Mesodermal cell (in vitro differentiated cells): Measurements from ENCODE around the gene HK2.

ENCODE experiments used
- H3K27ac ChIP-seq: 2 replicates; pipeline ENCODE4 v1.7.0; 2013; ENCODE audit warnings: mild to moderate bottlenecking, low read depth, low read length, moderate library complexity; ENCODE audit not compliant: severe bottlenecking
- H3K36me3 ChIP-seq: 2 replicates; pipeline ENCODE4 v1.7.1; 2013; ENCODE audit warnings: mild to moderate bottlenecking, low read length, moderate library complexity; ENCODE audit not compliant: control insufficient read depth, insufficient read depth
- H3K4me1 ChIP-seq: one replicate; pipeline ENCODE4 v1.7.1; 2013; ENCODE audit warnings: mild to moderate bottlenecking, low read length; ENCODE audit not compliant: insufficient read depth, control insufficient read depth, poor library complexity, severe bottlenecking
- H3K4me3 ChIP-seq: 2 replicates; pipeline ENCODE4 v1.7.0; 2013; ENCODE audit warnings: low read length, control low read depth, mild to moderate bottlenecking; ENCODE audit not compliant: insufficient read depth, poor library complexity, severe bottlenecking; ENCODE audit errors: extremely low read depth
- H3K9me3 ChIP-seq: 2 replicates; pipeline ENCODE4 v1.7.1; 2013; ENCODE audit warnings: mild to moderate bottlenecking, low read length, moderate library complexity; ENCODE audit not compliant: control insufficient read depth
- WGBS, 2 experiments: methylation state at CpG; one replicate each; pipeline ENCODE4 v1.1.5; 2013; ENCODE audit warnings: missing lambda C conversion rate in 2 of 2; ENCODE audit not compliant: insufficient coverage in 2 of 2; 5-methylcytosine and 5-hydroxymethylcytosine counted together

HK2 gene

DNA sequence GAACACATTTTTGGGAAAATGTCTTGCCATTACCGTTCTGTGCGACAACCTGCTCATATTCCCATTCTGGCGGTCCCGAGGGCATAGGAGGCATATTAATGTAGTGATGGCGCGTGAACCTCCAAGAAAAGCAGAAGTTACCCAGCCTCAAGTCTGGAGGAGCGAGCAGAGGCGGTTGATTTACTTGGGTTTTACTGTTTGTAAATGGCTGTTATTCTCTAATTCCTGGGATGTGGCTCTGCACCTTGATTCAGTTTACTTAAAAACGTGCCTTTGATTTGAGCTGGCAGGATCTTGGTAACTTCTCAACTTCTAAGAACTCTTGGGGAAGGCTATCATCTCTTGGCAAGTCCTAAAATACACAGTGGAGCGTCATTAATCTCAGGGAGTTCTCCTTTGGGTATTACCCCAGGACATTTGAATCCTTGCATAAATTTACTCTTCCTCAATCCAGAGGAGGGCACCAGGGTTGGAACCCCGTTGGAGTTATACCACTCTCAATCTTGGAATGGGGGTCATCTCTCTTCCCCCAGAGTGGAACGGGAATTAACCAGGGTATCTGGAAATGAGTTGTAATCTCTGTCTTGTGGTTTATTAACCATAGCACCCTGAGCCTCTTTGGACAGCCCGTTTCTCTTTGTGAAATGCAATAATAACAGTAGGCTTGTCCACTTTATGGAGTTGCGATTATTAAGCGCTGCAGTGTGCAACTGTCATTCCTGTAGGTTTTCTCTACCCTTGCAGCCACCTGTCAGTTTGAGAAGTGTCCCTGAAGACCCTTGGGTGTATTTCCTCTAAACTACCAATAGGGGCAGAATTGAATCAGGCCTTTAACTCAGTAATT, 2.1 kb downstream of the HK2 start:
- peaks cover 8% of the 10 kb centered on the region for H3K4me1 ChIP-seq
- no peaks in the 10 kb centered on the region for H3K9me3 ChIP-seq
- H3K36me3 ChIP-seq, result peaks cover 4% of the 10 kb centered on the region
- WGBS, 2 experiments, result 18 to 20% methylated on average over 12 to 13 of the region's 15 CpGs
- no peak overlapping the region for H3K27ac ChIP-seq
- peak overlapping the region; percentile 82 for H3K4me3 ChIP-seq

DNA sequence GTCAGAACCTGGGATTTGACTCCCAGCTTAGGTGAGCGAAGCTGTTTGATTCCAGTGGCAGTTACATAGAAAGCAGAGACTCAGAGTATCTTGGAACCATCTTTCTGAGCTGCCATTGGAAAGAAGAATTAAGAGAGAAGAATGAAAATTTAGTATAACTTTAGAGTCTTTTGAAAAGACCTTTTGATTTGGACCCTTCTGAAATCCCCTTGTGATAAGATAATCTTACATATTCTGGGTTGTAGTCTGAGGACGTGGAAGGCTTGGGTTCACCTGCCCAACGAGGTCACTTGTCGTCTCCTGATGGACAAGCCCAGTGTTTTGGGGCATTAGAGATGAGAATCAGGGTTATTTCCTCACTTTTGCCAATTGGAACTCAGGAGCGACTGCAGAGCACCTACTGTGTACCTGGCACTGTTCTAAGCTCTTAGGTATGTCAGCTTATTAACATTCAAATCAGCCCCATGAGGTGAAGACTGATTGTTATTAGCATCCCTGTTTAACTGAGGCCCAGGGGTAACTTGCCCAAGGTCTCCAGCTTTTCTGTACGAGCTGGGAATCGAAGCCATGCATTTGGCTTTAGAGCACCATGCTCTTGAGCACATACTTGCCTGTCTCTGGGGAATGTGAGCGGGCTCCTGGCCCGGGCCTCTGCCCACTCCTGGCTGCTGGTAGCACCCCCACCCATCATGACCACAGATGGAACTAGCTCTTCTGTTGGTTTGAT, 2.9 kb downstream of the HK2 start:
- Histone ChIP-seq H3K36me3 (peaks cover 4% of the 10 kb centered on the region), H3K27ac (no peak overlapping the region), H3K9me3 (no peaks in the 10 kb centered on the region), H3K4me1 (peaks cover 8% of the 10 kb centered on the region), H3K4me3 (peak overlapping the region; percentile 82)
- 48 to 61% methylated on average over 8 to 9 of the region's 9 CpGs for WGBS, 2 experiments

DNA sequence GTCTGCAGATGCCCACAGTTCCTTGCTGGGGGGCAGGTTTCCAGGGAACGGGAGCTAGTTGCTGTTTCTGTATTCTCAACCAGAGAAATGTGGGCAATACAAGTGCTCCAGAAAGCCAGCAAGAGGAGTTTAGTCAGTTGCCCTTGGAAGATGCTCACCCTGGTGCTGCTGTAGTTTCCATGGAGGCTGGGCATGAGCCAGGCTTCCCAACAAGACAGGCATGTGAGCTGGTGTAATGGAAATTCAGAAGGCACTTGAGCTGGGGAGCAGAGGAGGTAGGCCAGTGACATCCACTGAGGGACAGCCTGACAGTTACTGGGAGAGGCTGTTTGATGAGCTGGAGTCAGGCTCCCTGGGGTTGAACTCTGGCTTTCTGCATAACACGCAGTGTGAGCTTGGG, 7.7 kb downstream of the HK2 start:
- Histone ChIP-seq H3K4me1 (peaks cover 40% of the 10 kb centered on the region), H3K27ac (no peak overlapping the region)
- WGBS, 2 experiments, result 89 to 92% methylated on average over 1 of the region's 2 CpGs

DNA sequence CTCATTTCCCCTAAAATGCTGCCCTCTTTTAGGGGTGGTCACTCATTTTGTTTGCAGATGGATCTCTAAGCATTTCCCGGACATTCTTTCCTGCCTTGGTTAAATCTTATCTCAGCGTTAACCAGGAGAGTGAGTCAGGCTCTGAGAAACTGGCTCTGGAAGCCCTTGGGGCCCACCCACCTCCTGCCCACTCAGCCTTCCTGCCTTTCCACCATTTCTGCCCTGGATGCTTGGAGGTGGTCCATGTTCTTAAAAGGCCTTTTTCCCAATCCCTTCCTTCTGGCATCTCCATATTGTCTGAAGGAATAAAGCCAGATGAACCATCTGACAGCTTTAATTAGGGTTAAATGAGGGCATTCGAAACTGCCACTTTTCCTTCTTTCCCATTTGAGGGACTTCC, 9.5 kb downstream of the HK2 start:
- Histone ChIP-seq H3K4me3 (no peak overlapping the region), H3K9me3 (no peaks in the 10 kb centered on the region), H3K27ac (peak overlapping the region; percentile 93), H3K4me1 (peaks cover 37% of the 10 kb centered on the region), H3K36me3 (peaks cover 4% of the 10 kb centered on the region)
- WGBS, 2 experiments, result 51 to 100% methylated on average over 1 to 3 of the region's 3 CpGs

More for the DNA sequence above, 7.7 kb downstream of the HK2 start:
- no peaks in the 10 kb centered on the region for H3K9me3 ChIP-seq
- no peak overlapping the region for H3K4me3 ChIP-seq
- H3K36me3 ChIP-seq, result peaks cover 4% of the 10 kb centered on the region

DNA sequence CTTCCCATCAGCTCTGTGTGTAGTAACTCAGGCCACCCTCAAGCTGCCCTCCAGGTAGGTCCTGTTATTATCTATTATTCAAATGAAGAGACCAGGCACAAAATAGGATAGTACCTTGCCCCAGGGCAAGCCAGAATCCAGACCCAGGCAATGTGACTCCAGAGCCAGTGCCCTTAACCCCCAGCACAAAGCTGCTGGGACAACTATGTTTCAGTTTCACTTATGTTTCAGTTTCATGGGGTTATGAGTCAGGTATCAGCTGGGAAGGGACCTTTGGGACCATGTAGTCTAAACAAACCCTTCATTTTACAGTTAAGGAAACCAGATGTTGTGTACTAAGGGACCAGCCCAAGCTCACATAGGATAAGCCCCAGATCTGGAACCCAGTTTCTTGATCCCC, 10.0 kb downstream of the HK2 start:
- H3K4me3 ChIP-seq, result no peak overlapping the region
- H3K9me3 ChIP-seq, result no peaks in the 10 kb centered on the region
- H3K4me1 ChIP-seq, result peaks cover 39% of the 10 kb centered on the region
- peaks cover 4% of the 10 kb centered on the region for H3K36me3 ChIP-seq
- H3K27ac ChIP-seq, result peak overlapping the region; percentile 93

DNA sequence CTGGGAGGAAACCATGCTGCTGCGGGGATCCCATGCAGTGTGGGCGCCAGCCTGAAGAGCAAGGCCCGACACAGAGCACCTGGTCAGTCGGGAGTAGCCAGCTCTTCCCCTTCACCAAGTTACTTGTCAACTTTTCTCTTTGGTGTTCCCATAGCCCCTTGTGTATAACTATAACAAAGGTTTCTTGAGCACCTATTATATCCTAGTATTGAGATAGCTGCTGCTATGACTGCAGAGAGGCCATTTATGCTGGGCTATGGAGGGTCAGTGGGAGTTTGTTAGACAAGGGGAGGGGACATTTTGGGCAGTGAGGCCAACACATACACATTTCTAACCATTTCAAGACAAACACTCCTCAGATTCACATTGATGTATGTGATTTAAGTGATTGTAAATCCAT, 10.8 kb downstream of the HK2 start:
- 100% methylated on average over 1 to 3 of the region's 4 CpGs for WGBS, 2 experiments
- peaks cover 48% of the 10 kb centered on the region for H3K4me1 ChIP-seq
- no peak overlapping the region for H3K27ac ChIP-seq

DNA sequence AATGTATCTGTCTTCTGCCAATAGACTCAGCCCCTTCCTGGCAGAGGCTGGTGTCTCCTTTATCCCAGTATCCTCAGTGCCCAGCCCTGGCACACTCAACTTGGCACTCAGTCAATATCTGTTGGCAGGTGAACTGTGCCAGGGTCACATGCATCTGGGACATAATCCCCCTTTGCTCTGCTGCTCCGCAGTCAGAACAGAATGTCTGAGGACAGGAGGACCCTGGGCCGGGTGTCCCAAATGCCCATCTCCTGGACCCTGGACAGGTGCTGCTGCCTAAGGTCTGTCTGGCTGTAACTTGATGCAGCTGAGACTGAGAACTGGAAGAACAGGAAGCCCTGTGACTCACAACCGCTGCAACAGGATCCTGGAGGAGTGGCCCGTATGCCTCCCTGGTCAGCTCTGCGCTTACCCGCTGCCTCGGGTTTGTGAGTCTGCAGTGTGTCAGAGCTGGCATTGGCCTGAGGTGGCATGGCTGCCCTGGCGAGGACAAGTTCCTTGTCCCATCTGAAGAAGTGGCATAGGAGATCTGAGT, 11.4 kb downstream of the HK2 start:
- no peaks in the 10 kb centered on the region for H3K9me3 ChIP-seq
- H3K4me1 ChIP-seq, result peaks cover 52% of the 10 kb centered on the region
- H3K27ac ChIP-seq, result no peak overlapping the region
- H3K4me3 ChIP-seq, result no peak overlapping the region
- 70 to 76% methylated on average over 5 to 8 of the region's 8 CpGs for WGBS, 2 experiments
- H3K36me3 ChIP-seq, result peaks cover under 1% of the 10 kb centered on the region

More for the DNA sequence above, 10.8 kb downstream of the HK2 start:
- H3K9me3 ChIP-seq, result no peaks in the 10 kb centered on the region
- H3K4me3 ChIP-seq, result no peak overlapping the region
- peaks cover 4% of the 10 kb centered on the region for H3K36me3 ChIP-seq

DNA sequence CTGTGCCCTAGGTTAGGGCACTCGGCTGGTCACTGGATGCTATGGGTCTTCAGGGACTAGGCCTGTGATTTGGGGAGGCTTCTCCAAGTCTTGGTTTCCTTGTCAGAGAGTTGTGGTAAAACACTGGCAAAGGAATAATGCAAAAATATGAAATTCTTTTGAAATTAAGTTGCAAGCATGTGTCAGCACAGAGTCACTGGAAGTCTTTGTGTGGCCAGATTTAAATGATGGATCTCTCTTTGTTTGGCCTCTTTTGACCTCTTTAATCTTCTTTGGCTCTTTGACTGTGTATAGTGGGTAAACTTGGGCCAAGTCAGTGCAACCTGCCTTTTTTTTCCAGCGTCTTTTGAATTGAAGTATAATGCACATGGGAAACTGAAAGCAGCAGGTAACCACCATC, 12.1 kb downstream of the HK2 start:
- H3K27ac ChIP-seq, result no peak overlapping the region
- H3K4me1 ChIP-seq, result peaks cover 53% of the 10 kb centered on the region
- H3K9me3 ChIP-seq, result no peaks in the 10 kb centered on the region
- WGBS, 2 experiments, result 75 to 86% methylated on average over 1 of the region's 2 CpGs
- no peak overlapping the region for H3K4me3 ChIP-seq
- H3K36me3 ChIP-seq, result no peaks in the 10 kb centered on the region

DNA sequence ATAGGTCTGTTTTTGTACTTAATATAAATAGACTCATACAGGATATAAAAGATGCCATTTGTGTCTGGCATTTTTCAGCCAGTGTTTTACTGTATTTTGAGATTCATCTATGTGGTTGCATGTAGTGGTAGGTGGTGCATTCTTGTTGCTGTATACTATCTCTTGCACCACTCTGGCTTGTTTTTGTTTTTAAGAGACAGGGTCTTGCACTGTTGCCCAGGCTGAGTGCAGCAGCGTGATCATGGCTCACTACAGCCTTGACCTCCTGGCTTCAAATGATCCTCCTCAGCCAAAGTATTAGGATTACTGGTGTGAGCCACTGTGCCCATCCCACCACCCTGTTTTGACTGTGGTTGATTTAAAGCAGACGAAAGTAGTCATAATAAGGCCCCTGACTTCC, 12.6 kb downstream of the HK2 start:
- Histone ChIP-seq H3K36me3 (no peaks in the 10 kb centered on the region), H3K9me3 (no peaks in the 10 kb centered on the region), H3K4me1 (peaks cover 53% of the 10 kb centered on the region), H3K27ac (no peak overlapping the region), H3K4me3 (no peak overlapping the region)
- WGBS, 2 experiments, result 83 to 100% methylated on average over 2 of the region's 2 CpGs

DNA sequence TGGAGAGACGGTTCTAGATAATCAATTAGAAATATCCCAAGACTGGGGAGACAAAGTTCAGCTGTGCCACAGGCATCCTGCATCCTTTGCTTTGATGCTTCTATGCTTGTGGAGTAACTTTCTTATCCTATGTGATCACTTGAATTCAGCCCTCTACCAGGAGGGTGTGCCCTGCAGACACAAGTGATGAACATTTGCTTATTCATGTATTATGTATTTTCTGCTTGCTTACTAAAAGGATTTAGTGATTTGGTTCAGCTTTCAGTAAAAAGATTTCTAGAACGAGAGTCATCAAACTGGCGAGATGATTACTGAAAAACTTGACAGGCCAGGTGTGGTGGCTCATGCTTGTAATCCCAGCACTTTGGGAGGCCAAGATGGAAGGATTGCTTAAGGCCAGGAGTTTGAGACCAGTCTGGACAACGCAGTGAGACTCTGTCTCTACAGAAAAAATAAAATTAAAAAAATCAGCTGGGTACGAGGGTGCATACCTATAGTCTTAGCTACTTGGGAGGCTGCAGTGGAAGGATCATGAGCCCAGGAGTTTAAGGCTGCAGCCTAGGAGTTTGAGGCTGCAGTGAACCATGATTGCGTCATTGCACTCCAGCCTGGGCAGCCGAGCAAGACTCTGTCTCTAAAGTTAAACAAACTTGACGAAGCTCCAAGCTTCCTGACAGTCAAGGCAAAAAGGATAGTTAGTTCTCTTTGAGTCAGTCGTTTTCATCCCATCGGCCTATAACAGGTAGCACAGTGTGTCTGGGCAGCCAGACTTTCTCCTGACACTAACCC, 13.3 kb downstream of the HK2 start:
- no peak overlapping the region for H3K4me3 ChIP-seq
- H3K36me3 ChIP-seq, result no peaks in the 10 kb centered on the region
- H3K4me1 ChIP-seq, result peaks cover 52% of the 10 kb centered on the region
- H3K27ac ChIP-seq, result no peak overlapping the region
- WGBS, 2 experiments, result 93 to 95% methylated on average over 9 of the region's 10 CpGs
- H3K9me3 ChIP-seq, result no peaks in the 10 kb centered on the region
